Measurements from ENCODE around the gene MYBL2.

DNA sequence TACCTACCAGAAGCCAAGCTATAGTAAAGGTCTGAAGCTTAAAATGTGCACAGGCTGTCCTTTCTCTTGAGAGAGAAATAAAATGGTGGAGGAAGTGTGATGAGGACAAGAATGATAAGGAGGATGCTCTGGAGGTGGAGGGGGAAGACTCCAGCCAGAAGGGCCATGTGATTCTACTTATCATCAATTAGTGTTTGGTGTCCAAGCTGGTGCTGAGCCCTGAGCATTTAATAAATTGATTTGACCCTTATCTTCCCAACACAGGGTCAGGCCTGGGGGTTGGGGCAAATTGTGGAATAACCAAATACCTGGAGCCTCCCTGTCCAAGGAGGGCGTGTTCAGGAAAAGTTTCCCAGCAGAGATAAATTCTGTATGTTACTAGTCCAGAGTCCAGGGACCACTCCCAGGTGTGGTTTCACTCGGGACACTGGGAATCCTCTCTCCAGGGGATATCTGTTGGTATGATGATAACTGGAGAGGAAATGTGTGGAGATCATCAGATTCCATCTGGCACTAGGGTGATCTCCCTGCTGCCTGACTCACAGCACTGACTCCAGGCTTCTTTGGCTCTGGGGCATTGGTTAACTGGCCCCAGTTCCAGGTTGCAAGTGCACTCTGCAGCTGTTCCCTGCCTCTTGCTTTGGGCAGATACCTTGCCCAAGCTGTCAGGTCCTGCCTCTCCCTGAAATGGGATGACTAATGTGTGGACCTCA, 3.8 kb upstream of the MYBL2 start:
- TF ChIP-seq POLR2A (IDR thresholded peaks at IDR 0.05; ENCODE audit: low read depth) (no peak), POLR2AphosphoS5 (IDR thresholded peaks at IDR 0.05) (no peak), EP300 (IDR thresholded peaks at IDR 0.05) (no peak)
- TF ChIP-seq, protein P1, sequence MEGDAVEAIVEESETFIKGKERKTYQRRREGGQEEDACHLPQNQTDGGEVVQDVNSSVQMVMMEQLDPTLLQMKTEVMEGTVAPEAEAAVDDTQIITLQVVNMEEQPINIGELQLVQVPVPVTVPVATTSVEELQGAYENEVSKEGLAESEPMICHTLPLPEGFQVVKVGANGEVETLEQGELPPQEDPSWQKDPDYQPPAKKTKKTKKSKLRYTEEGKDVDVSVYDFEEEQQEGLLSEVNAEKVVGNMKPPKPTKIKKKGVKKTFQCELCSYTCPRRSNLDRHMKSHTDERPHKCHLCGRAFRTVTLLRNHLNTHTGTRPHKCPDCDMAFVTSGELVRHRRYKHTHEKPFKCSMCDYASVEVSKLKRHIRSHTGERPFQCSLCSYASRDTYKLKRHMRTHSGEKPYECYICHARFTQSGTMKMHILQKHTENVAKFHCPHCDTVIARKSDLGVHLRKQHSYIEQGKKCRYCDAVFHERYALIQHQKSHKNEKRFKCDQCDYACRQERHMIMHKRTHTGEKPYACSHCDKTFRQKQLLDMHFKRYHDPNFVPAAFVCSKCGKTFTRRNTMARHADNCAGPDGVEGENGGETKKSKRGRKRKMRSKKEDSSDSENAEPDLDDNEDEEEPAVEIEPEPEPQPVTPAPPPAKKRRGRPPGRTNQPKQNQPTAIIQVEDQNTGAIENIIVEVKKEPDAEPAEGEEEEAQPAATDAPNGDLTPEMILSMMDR (IDR thresholded peaks at IDR 0.05): no peak
